HepG2 (cell line): ENCODE results near the gene SMAD7. TPM values are rescaled to one million over a fixed set of nuclear protein-coding genes. Genes with fewer than 3 reads are reported as not detected.

Experiments
- ATAC-seq: fragments of 200-7000 bp; cut with Tn5 transposase; 3 replicates; pipeline ENCODE4 v1.9.1; 2020; ENCODE audit warnings: mild to moderate bottlenecking, moderate library complexity
- BruUV-seq: library from RNA; stranded (reverse); fragments of 400-500 nt; replicated peaks from 2 replicates; lab custom pipeline; 2021; lab: Mats Ljungman, UMichigan
- CTCF ChIA-PET: fragments of 300-600 bp; formaldehyde crosslinking; extraction: SDS; loops from one replicate; lab custom pipeline; 2021; ENCODE audit warnings: low total read pairs, inconsistent platforms, low intra/inter-chr PET ratio; lab: Yijun Ruan, JAX
- POLR2A ChIA-PET: fragments of 350-600 bp; sonication (Branson Sonifier 250); formaldehyde crosslinking; loops from one replicate; lab custom pipeline; 2020; ENCODE audit warnings: antibody characterized with exemption, inconsistent platforms; lab: Yijun Ruan, JAX
- DNase-seq: peaks from one replicate; pipeline ENCODE4 v3.0.0-alpha.2; 2015; ENCODE audit warnings: low spot score
- FAIRE-seq: peaks from 3 replicates; lab custom pipeline; 2011; peaks lifted over from hg19 to GRCh38; lab: Jason Lieb, UNC
- H2AFZ ChIP-seq: one replicate; pipeline ENCODE4 v1.6.1; 2011; ENCODE audit warnings: low read length, inconsistent platforms
- H3K27ac ChIP-seq: fragments of 300-600 bp; 3 replicates; pipeline ENCODE4 v1.8.0; 2011; ENCODE audit warnings: mixed run types, mild to moderate bottlenecking, mixed read lengths, low read length, inconsistent platforms; ENCODE audit not compliant: insufficient read depth; ENCODE audit errors: extremely low read length
- H3K27me3 ChIP-seq, 2 experiments: fragments of 200-600 bp in 1 of 2; 2 replicates in 1 of 2; 3 replicates in 1 of 2; pipeline versions ENCODE4 v1.6.0 to v1.8.0; 2011; ENCODE audit warnings: low read length in 2 of 2, mild to moderate bottlenecking in 2 of 2, moderate library complexity in 2 of 2, inconsistent platforms in 1 of 2; ENCODE audit not compliant: insufficient read depth in 2 of 2, control insufficient read depth in 1 of 2
- H3K36me3 ChIP-seq, 2 experiments: fragments of 200-600 bp in 1 of 2; replicated peaks in 1 of 2; 2 replicates in 1 of 2; 3 replicates in 1 of 2; pipeline versions ENCODE4 v1.5.1 to v1.8.0; 2011; ENCODE audit warnings: low read length in 2 of 2, inconsistent platforms in 1 of 2; ENCODE audit not compliant: insufficient read depth in 2 of 2, control insufficient read depth in 1 of 2
- H3K4me1 ChIP-seq: 2 replicates; pipeline ENCODE4 v1.5.1; 2012; ENCODE audit warnings: low read length, inconsistent platforms; ENCODE audit not compliant: insufficient read depth
- H3K4me2 ChIP-seq: 2 replicates; pipeline ENCODE4 v1.6.0; 2011; ENCODE audit warnings: low read depth, low read length, inconsistent platforms
- H3K4me3 ChIP-seq, 3 experiments: fragments of 200-600 bp in 1 of 3; sonication (generic), shearing (Covaris generic) in 1 of 3; replicated peaks in 1 of 3; 2 replicates each; pipeline ENCODE4 v1.5.1; 2011 to 2016; ENCODE audit warnings: low read length in 3 of 3, inconsistent platforms in 2 of 3, low read depth in 2 of 3, mild to moderate bottlenecking in 2 of 3, control low read depth in 1 of 3, mixed read lengths in 1 of 3; ENCODE audit not compliant: insufficient read depth in 1 of 3
- H3K79me2 ChIP-seq: one replicate; pipeline ENCODE4 v1.6.1; 2011; ENCODE audit warnings: low read length, inconsistent platforms; ENCODE audit not compliant: insufficient read depth
- H3K9ac ChIP-seq: 2 replicates; pipeline ENCODE4 v1.6.0; 2011; ENCODE audit warnings: mild to moderate bottlenecking, low read depth, low read length, inconsistent platforms; ENCODE audit not compliant: insufficient read depth
- H3K9me3 ChIP-seq: 2 replicates; pipeline ENCODE4 v1.5.1; 2012; ENCODE audit warnings: mild to moderate bottlenecking, low read length
- H4K20me1 ChIP-seq: 2 replicates; pipeline ENCODE4 v1.6.0; 2011; ENCODE audit warnings: inconsistent platforms, mild to moderate bottlenecking, low read length, moderate library complexity; ENCODE audit not compliant: insufficient read depth
- BRD4 ChIP-seq: sonication (generic); formaldehyde crosslinking; IDR thresholded peaks from 2 replicates; pipeline ENCODE4 v1.4.0; 2020; ENCODE audit warnings: missing genetic modification reagents
- ELF3 ChIP-seq: IDR thresholded peaks from 2 replicates; pipeline ENCODE4 v1.6.1; 2016; ENCODE audit warnings: missing genetic modification reagents, missing compliant biosample characterization
- ESRRA ChIP-seq: sonication (generic); formaldehyde crosslinking; IDR thresholded peaks from 2 replicates; pipeline ENCODE4 v1.5.1; 2020; ENCODE audit warnings: mild to moderate bottlenecking, low read depth, missing genetic modification reagents
- KLF11 ChIP-seq: IDR thresholded peaks from 2 replicates; pipeline ENCODE4 v1.6.1; 2016; ENCODE audit warnings: missing compliant biosample characterization
- PAX8 ChIP-seq: sonication (generic); formaldehyde crosslinking; IDR thresholded peaks from 2 replicates; pipeline ENCODE4 v1.8.0; 2022; ENCODE audit warnings: mild to moderate bottlenecking, missing genetic modification reagents, borderline replicate concordance
- PITX1 ChIP-seq: sonication (generic); formaldehyde crosslinking; IDR thresholded peaks from 2 replicates; pipeline ENCODE4 v1.5.1; 2020; ENCODE audit warnings: mild to moderate bottlenecking, missing genetic modification reagents
- PRPF4 ChIP-seq: fragments of 200-400 bp; formaldehyde crosslinking; IDR thresholded peaks from 2 replicates; pipeline ENCODE4 v1.6.1; 2016; ENCODE audit warnings: low read length, low read depth; ENCODE audit not compliant: poor library complexity, severe bottlenecking
- RCOR2 ChIP-seq: IDR thresholded peaks from 2 replicates; pipeline ENCODE4 v1.6.1; 2016; ENCODE audit warnings: missing biosample characterization, missing genetic modification reagents
- SIN3A ChIP-seq: IDR thresholded peaks from 2 replicates; pipeline ENCODE4 v1.6.1; 2011; ENCODE audit warnings: low read depth, mild to moderate bottlenecking, control low read depth, low read length, borderline replicate concordance
- TBX2 ChIP-seq: sonication (generic); formaldehyde crosslinking; IDR thresholded peaks from 2 replicates; pipeline ENCODE4 v1.5.0; 2020; ENCODE audit warnings: missing genetic modification reagents, mild to moderate bottlenecking, borderline replicate concordance
- ZFX ChIP-seq: sonication (generic); formaldehyde crosslinking; IDR thresholded peaks from 2 replicates; pipeline ENCODE4 v1.4.0; 2020; ENCODE audit warnings: mild to moderate bottlenecking, low read depth, missing genetic modification reagents, moderate library complexity
- ZFYVE20 ChIP-seq: sonication (generic); formaldehyde crosslinking; IDR thresholded peaks from 2 replicates; pipeline ENCODE4 v1.8.0; 2023; ENCODE audit warnings: low read depth, mild to moderate bottlenecking, moderate library complexity, missing genetic modification reagents, borderline replicate concordance
- ZNF282 ChIP-seq: fragments of 450-650 bp; IDR thresholded peaks from 2 replicates; pipeline ENCODE4 v1.6.1; 2018; ENCODE audit not compliant: partially characterized antibody
- ZNF343 ChIP-seq: sonication (generic); formaldehyde crosslinking; IDR thresholded peaks from 2 replicates; pipeline ENCODE4 v1.4.0; 2020; ENCODE audit warnings: mild to moderate bottlenecking, missing genetic modification reagents
- ZNF737 ChIP-seq: sonication (generic); formaldehyde crosslinking; IDR thresholded peaks from 2 replicates; pipeline ENCODE4 v1.5.0; 2020; ENCODE audit warnings: missing genetic modification reagents, mild to moderate bottlenecking, borderline replicate concordance
- ZZZ3 ChIP-seq: sonication (generic); formaldehyde crosslinking; IDR thresholded peaks from 2 replicates; pipeline ENCODE4 v1.4.0; 2020; ENCODE audit warnings: missing genetic modification reagents, mild to moderate bottlenecking, borderline replicate concordance
- WGBS: methylation state at CpG from one replicate; pipeline ENCODE4 v1.1.6; 2017; ENCODE audit warnings: low lambda C conversion rate; 5-methylcytosine and 5-hydroxymethylcytosine counted together
- in situ Hi-C: cut with HindIII; loops from 2 replicates; pipeline ENCODE4 v1.10.0; 2017; ENCODE audit warnings: low pct_unique_long_range_greater_than_20kb; ENCODE audit not compliant: extremely low pct_ligation_motif_present
- intact Hi-C: fragments of 100-400 bp; cut with micrococcal nuclease; formaldehyde crosslinking; loops from one replicate; pipeline ENCODE4 v1.10.0; 2022; ENCODE audit not compliant: unreplicated experiment
- polyA plus RNA-seq, 8 experiments: library from polyadenylated mRNA; depleted of rRNA in 3 of 8; stranded (reverse) in 7 of 8; unstranded in 1 of 8; fragments of >200 nt; fragmentation: Illumina TruSeq in 4 of 8; extraction: Trizol in 4 of 8; gene quantifications; 2 replicates each; pipeline versions ENCODE4 v1.2.1 to v1.2.3, GENCODE V29; 2011 to 2016; ENCODE audit warnings: low read depth in 4 of 8, missing spikeins in 1 of 8, mixed read lengths in 1 of 8; ENCODE audit not compliant: insufficient read depth in 1 of 8
- total RNA-seq, 5 experiments: library from RNA; depleted of rRNA; stranded (reverse); fragments of >200 nt; fragmentation: Illumina TruSeq; extraction: Trizol; gene quantifications; 2 replicates each; pipeline ENCODE4 v1.2.3, GENCODE V29; 2016; ENCODE audit warnings: low read depth in 1 of 5
- TF ChIP-seq, protein P1 (sequence below): sonication (generic); formaldehyde crosslinking; IDR thresholded peaks from 2 replicates; pipeline ENCODE4 v1.4.0; 2020; ENCODE audit warnings: missing genetic modification reagents, borderline replicate concordance
- TF ChIP-seq, protein P2 (sequence below): sonication (generic); formaldehyde crosslinking; IDR thresholded peaks from 2 replicates; pipeline ENCODE4 v1.4.0; 2020; ENCODE audit warnings: mild to moderate bottlenecking, missing genetic modification reagents
- TF ChIP-seq, protein P3 (sequence below): sonication (generic); formaldehyde crosslinking; IDR thresholded peaks from 2 replicates; pipeline ENCODE4 v1.8.1; 2023; ENCODE audit warnings: missing genetic modification reagents, mild to moderate bottlenecking, borderline replicate concordance
- TF ChIP-seq, protein P4 (sequence below): sonication (generic); formaldehyde crosslinking; IDR thresholded peaks from 2 replicates; pipeline ENCODE4 v1.8.0; 2022; ENCODE audit warnings: mild to moderate bottlenecking, missing genetic modification reagents

SMAD7 gene
- total and polyA plus RNA-seq, 2 of the 13 experiments (the other 11 are each of a cell fraction or from before 2014, with no cell fraction given): 17.4 to 24.7 TPM

DNA sequence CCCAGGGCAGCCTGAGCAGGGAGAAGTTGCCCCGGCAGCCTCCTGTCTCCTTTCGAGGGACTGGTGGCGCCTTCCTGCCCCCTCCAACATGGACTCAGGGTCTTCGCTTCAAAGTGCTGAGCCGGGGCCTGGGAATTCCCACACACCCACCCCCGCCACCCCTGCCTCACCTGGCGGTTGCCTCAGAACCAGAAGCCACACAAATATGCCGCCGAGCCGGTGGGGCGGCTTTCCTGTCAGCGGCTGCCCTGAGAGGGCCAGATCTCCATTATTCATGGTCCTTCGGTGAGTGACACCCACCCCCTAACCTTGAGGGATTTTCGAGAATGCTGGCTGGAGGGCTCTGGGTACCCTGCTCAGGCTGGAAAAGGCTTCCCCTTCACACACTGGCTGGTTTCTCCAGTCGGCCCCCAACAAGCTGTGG, 71.7 kb downstream of the SMAD7 start (continued):
- TF ChIP-seq, protein P1, sequence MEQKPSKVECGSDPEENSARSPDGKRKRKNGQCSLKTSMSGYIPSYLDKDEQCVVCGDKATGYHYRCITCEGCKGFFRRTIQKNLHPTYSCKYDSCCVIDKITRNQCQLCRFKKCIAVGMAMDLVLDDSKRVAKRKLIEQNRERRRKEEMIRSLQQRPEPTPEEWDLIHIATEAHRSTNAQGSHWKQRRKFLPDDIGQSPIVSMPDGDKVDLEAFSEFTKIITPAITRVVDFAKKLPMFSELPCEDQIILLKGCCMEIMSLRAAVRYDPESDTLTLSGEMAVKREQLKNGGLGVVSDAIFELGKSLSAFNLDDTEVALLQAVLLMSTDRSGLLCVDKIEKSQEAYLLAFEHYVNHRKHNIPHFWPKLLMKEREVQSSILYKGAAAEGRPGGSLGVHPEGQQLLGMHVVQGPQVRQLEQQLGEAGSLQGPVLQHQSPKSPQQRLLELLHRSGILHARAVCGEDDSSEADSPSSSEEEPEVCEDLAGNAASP: no peak
- TF ChIP-seq PAX8 (CRISPR knock-in tag) (no peak), ZFYVE20 (no peak), PITX1 (CRISPR knock-in tag) (no peak), ZZZ3 (CRISPR knock-in tag) (no peak), ZNF343 (CRISPR knock-in tag) (no peak), SIN3A (no peak)
- TF ChIP-seq, protein P2, sequence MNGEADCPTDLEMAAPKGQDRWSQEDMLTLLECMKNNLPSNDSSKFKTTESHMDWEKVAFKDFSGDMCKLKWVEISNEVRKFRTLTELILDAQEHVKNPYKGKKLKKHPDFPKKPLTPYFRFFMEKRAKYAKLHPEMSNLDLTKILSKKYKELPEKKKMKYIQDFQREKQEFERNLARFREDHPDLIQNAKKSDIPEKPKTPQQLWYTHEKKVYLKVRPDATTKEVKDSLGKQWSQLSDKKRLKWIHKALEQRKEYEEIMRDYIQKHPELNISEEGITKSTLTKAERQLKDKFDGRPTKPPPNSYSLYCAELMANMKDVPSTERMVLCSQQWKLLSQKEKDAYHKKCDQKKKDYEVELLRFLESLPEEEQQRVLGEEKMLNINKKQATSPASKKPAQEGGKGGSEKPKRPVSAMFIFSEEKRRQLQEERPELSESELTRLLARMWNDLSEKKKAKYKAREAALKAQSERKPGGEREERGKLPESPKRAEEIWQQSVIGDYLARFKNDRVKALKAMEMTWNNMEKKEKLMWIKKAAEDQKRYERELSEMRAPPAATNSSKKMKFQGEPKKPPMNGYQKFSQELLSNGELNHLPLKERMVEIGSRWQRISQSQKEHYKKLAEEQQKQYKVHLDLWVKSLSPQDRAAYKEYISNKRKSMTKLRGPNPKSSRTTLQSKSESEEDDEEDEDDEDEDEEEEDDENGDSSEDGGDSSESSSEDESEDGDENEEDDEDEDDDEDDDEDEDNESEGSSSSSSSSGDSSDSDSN (CRISPR knock-in tag): no peak

DNA sequence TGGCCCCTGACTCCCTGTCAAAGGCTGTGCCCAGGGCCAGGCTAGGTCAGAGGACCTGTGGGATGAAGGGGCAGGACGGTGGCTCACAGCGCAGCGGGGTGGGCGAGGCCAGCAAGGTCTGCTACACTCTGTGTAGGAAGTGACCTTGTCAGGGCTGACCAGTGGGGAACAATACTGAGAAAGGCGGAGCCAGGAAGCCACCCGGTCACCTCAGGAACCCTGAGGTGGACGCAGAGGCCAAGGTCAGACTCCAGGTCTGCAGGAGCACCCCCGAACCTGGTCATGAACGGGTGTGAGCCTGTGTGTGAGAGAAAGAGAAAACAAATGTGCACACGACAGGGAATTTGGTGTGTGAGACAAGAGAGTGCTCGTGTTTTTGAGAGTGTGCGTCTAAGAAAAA, 72.3 kb downstream of the SMAD7 start:
- DNase-seq (peak; percentile 47), FAIRE-seq (peak; percentile 76), ATAC-seq (peak; percentile 85)
- BruUV-seq: no TSS peak
- no peak overlapping the region for H2AFZ ChIP-seq
- no peaks in the 10 kb centered on the region for H3K79me2 ChIP-seq
- H3K27ac ChIP-seq: no peak overlapping the region
- POLR2A ChIA-PET: no interaction called here
- peaks cover 68% of the 10 kb centered on the region for H3K4me1 ChIP-seq
- H3K27me3 ChIP-seq: no peaks in the 10 kb centered on the region; a peak in 1 of 5 replicates
- WGBS: under 1% methylated on average over 12 of the region's 12 CpGs
- no peaks in the 10 kb centered on the region for H4K20me1 ChIP-seq
- in situ Hi-C loops (no loop called here), intact Hi-C loops (loop anchor here (2.0 kb wide), 1 partner anchor 14 kb away; no protein-coding TSS in a partner anchor)
- H3K4me2 ChIP-seq: peak overlapping the region; percentile 95
- H3K9me3 ChIP-seq: no peaks in the 10 kb centered on the region
- CTCF ChIA-PET: no interaction called here
- H3K9ac ChIP-seq: peak overlapping the region; percentile 48
- peak overlapping the region; percentile 59 to 70 (median 63) for H3K4me3 ChIP-seq
- no peaks in the 10 kb centered on the region for H3K36me3 ChIP-seq
- TF ChIP-seq KLF11 (CRISPR knock-in tag): no peak
- no peak for TF ChIP-seq TBX2 (CRISPR knock-in tag)
- TF ChIP-seq ESRRA: peak; percentile 67; the same call in 1 of the 2 replicates
- 0 out of 2 replicates have a peak, but pooled peaks have one; percentile 12 for TF ChIP-seq ELF3 (CRISPR knock-in tag)
- TF ChIP-seq, protein P3, sequence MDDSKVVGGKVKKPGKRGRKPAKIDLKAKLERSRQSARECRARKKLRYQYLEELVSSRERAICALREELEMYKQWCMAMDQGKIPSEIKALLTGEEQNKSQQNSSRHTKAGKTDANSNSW (CRISPR knock-in tag): no peak
- TF ChIP-seq ZNF282: no peak
- TF ChIP-seq ZFX (CRISPR knock-in tag): no peak
- TF ChIP-seq, protein P4, sequence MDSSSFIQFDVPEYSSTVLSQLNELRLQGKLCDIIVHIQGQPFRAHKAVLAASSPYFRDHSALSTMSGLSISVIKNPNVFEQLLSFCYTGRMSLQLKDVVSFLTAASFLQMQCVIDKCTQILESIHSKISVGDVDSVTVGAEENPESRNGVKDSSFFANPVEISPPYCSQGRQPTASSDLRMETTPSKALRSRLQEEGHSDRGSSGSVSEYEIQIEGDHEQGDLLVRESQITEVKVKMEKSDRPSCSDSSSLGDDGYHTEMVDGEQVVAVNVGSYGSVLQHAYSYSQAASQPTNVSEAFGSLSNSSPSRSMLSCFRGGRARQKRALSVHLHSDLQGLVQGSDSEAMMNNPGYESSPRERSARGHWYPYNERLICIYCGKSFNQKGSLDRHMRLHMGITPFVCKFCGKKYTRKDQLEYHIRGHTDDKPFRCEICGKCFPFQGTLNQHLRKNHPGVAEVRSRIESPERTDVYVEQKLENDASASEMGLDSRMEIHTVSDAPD (CRISPR knock-in tag): no peak
- no peak for TF ChIP-seq PRPF4
- TF ChIP-seq ZNF737 (CRISPR knock-in tag): no peak
- TF ChIP-seq RCOR2: no peak
- no peak for TF ChIP-seq BRD4 (CRISPR knock-in tag)
